Measurements from ENCODE around the gene MYO3B. TPM values are rescaled to one million over a fixed set of nuclear protein-coding genes. Genes with fewer than 3 reads are reported as not detected.

Gene MYO3B
- total and polyA plus RNA-seq, 7 donors, result 0.34 TPM; not detected in 6

GRCh38 chr2:170371231-170371998 lies 193.5 kb downstream of the MYO3B start:
- no peak overlapping the region for H3K4me3 ChIP-seq
- intact Hi-C loops (cut with DNase I), result no loop called here
- H3K4me1 ChIP-seq, result no peaks in the 10 kb centered on the region
- H3K9me3 ChIP-seq, result no peaks in the 10 kb centered on the region
- H3K27me3 ChIP-seq, result peaks cover 0 to 56% (median 9%) of the 10 kb centered on the region in 3 donors
- 60 to 67% methylated on average over 6 of the region's 6 CpGs for WGBS, 2 donors
- no peaks in the 10 kb centered on the region for H3K36me3 ChIP-seq
- DNase-seq, result no peak
- no peak overlapping the region for H3K27ac ChIP-seq
- no peak for TF ChIP-seq EP300 (IDR thresholded peaks at IDR 0.05)
- no peak for TF ChIP-seq CTCF (IDR thresholded peaks at IDR 0.05)
- TF ChIP-seq POLR2AphosphoS5 (IDR thresholded peaks at IDR 0.05), result no peak
- no peak for TF ChIP-seq POLR2A (IDR thresholded peaks at IDR 0.05)

- peaks cover 0 to 22% (median 0%) of the 10 kb centered on the region in 3 donors for H3K27me3 ChIP-seq
- intact Hi-C loops (cut with DNase I), result no loop called here
- DNase-seq, result no peak
- TF ChIP-seq POLR2AphosphoS5 (IDR thresholded peaks at IDR 0.05) (no peak), EP300 (IDR thresholded peaks at IDR 0.05) (no peak), CTCF (IDR thresholded peaks at IDR 0.05) (no peak), POLR2A (IDR thresholded peaks at IDR 0.05) (no peak)
- 47 to 49% methylated on average over 5 of the region's 5 CpGs for WGBS, 2 donors
- no peaks in the 10 kb centered on the region for H3K4me1 ChIP-seq
- no peak overlapping the region for H3K27ac ChIP-seq
- no peaks in the 10 kb centered on the region for H3K9me3 ChIP-seq
- H3K4me3 ChIP-seq, result no peak overlapping the region
- no peaks in the 10 kb centered on the region for H3K36me3 ChIP-seq
Observed at GRCh38 chr2:170375192-170375591, 197.2 kb downstream of the MYO3B start.

GRCh38 chr2:170377500-170378207 lies 199.7 kb downstream of the MYO3B start:
- 28 to 62% methylated on average over 8 of the region's 8 CpGs for WGBS, 2 donors
- DNase-seq, result no peak
- H3K4me3 ChIP-seq, result no peak overlapping the region
- no peaks in the 10 kb centered on the region for H3K4me1 ChIP-seq
- no peak overlapping the region for H3K27ac ChIP-seq
- no peak for TF ChIP-seq CTCF (IDR thresholded peaks at IDR 0.05)
- no peak for TF ChIP-seq POLR2AphosphoS5 (IDR thresholded peaks at IDR 0.05)
- TF ChIP-seq POLR2A (IDR thresholded peaks at IDR 0.05), result no peak
- no peak for TF ChIP-seq EP300 (IDR thresholded peaks at IDR 0.05)
- H3K9me3 ChIP-seq, result no peaks in the 10 kb centered on the region
- peaks cover 0 to 6% (median 0%) of the 10 kb centered on the region in 3 donors for H3K27me3 ChIP-seq
- intact Hi-C loops (cut with DNase I), result no loop called here
- H3K36me3 ChIP-seq, result no peaks in the 10 kb centered on the region

DNA sequence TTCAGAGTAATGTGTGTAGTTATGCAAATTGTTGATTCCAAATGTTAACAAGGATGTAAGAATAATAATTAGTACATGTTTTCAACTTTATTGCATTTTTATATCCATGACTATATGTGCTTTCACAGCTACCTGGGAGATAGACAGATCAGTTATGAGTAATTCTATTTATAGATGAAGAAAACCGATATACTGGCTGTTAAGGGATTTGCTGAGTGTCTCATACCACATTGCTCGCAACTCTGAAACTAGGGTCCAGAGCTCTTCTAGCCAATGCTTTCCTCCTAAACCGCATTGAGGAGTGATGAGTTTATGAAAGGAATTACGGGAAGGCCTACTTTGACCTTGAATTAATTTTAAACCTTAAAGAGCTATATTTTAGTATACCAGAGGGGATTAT lies 202.3 kb downstream of the MYO3B start:
- DNase-seq, result no peak
- TF ChIP-seq EP300 (IDR thresholded peaks at IDR 0.05) (no peak), CTCF (IDR thresholded peaks at IDR 0.05) (no peak), POLR2A (IDR thresholded peaks at IDR 0.05) (no peak), POLR2AphosphoS5 (IDR thresholded peaks at IDR 0.05) (no peak)
- no peaks in the 10 kb centered on the region for H3K27me3 ChIP-seq
- 71 to 73% methylated on average over 4 of the region's 4 CpGs for WGBS, 2 donors
- intact Hi-C loops (cut with DNase I), result no loop called here
- no peaks in the 10 kb centered on the region for H3K36me3 ChIP-seq
- H3K4me1 ChIP-seq, result no peaks in the 10 kb centered on the region
- no peak overlapping the region for H3K4me3 ChIP-seq
- H3K27ac ChIP-seq, result no peak overlapping the region
- no peaks in the 10 kb centered on the region for H3K9me3 ChIP-seq

All from sigmoid colon (tissue), 7 donors.